ENCODE results near the gene CMIP. TPM values are rescaled to one million over a fixed set of nuclear protein-coding genes. Genes with fewer than 3 reads are reported as not detected.

Gene CMIP
- polyA plus RNA-seq, 3 donors, result 0.85 to 61.9 (median 0.93) TPM

- 0% methylated on average over 9 of the region's 13 CpGs for WGBS (ENCODE audit: insufficient coverage)
- Histone ChIP-seq H3K4me1 (ENCODE audit: control insufficient read depth in 1 of 2, insufficient read depth in 2 of 2, low read length in 2 of 2) (peaks cover 98 to 100% of the 10 kb centered on the region in 2 donors), H3K79me2 (ENCODE audit: insufficient read depth, low read length) (peaks cover 98% of the 10 kb centered on the region)
These were observed 25.3 kb downstream of the CMIP start for GRCh38 chr16:81469710-81470535.

More at GRCh38 chr16:81469710-81470535, 25.3 kb downstream of the CMIP start:
- Mint-ChIP-seq H3K9me3 (no peaks in the 10 kb centered on the region), H3K36me3 (peaks cover 45 to 52% of the 10 kb centered on the region in 2 donors), H3K27me3 (ENCODE audit: low read depth in 3 of 3) (peaks cover 0 to 6% (median 3%) of the 10 kb centered on the region in 3 donors), H3K4me1 (peaks cover 93% of the 10 kb centered on the region), H3K4me3 (peak overlapping the region; percentile 67 to 77), H3K27ac (peak overlapping the region; percentile 89 to 97 (median 96))
- H2AFZ ChIP-seq (ENCODE audit: insufficient read depth, low read depth, low read length, poor library complexity, severe bottlenecking), result no peak overlapping the region
- peak overlapping the region; percentile 82 to 87 for H3K27ac ChIP-seq (ENCODE audit: low read depth in 1 of 2, low read length in 2 of 2)
- intact Hi-C loops (cut with micrococcal nuclease), result loop anchor here in 1 of 2 donors (5.0 to 10.0 kb wide), 3 partner anchors 32 to 165 kb away; no protein-coding TSS in a partner anchor
- H3K27me3 ChIP-seq (ENCODE audit: control insufficient read depth in 2 of 2, insufficient read depth in 2 of 2, low read length in 2 of 2), result no peaks in the 10 kb centered on the region
- peak overlapping the region in 1 of 3 experiments; percentile 55 for H3K4me3 ChIP-seq (replicated peaks in 1 of 3; ENCODE audit: low read depth in 2 of 3, low read length in 3 of 3)
- peaks cover 11 to 29% of the 10 kb centered on the region in 2 donors for H3K36me3 ChIP-seq (replicated peaks in 1 of 2; ENCODE audit: control insufficient read depth in 1 of 2, insufficient read depth in 2 of 2, low read length in 2 of 2)
- peaks cover 86% of the 10 kb centered on the region for H4K20me1 ChIP-seq (ENCODE audit: insufficient read depth, low read length)
- H3K9me3 ChIP-seq (replicated peaks in 1 of 2; ENCODE audit: control insufficient read depth in 1 of 2, insufficient read depth in 1 of 2, low read length in 2 of 2), result no peaks in the 10 kb centered on the region
- H3K9ac ChIP-seq (ENCODE audit: insufficient read depth, low read length, poor library complexity, severe bottlenecking), result peak overlapping the region; percentile 11
- TF ChIP-seq CTCF (IDR thresholded peaks at IDR 0.05), result no peak
- peak overlapping the region; percentile 70 for H3K4me2 ChIP-seq (replicated peaks; ENCODE audit: extremely low read depth, low read length, poor library complexity, severe bottlenecking)
- peak; percentile 77 to 91 (median 78) for DNase-seq

All from CD14-positive monocyte (primary cell).